Esophagus muscularis mucosa (tissue), 4 donors: ENCODE results near the gene ZNF577. TPM values are rescaled to one million over a fixed set of nuclear protein-coding genes. Genes with fewer than 3 reads are reported as not detected.
A peak's percentile ranks its signal among the peaks of the same experiment; 100 is the strongest.

Experiments used
- DNase-seq: peaks from one replicate; pipeline ENCODE4 v3.0.0-alpha.2; 2017; ENCODE audit errors: extremely low spot score
- H3K27ac ChIP-seq, 4 donors: fragments of 200-600 bp; sonication (generic); replicated peaks in 1 of 4; 1 replicate in 3 of 4; 2 replicates in 1 of 4; pipeline ENCODE4 v1.5.1; 2016 to 2019; ENCODE audit warnings: mild to moderate bottlenecking in 1 of 4
- H3K27me3 ChIP-seq, 4 donors: fragments of 200-600 bp; sonication (generic); one replicate each; pipeline versions ENCODE4 v1.5.1 to v1.6.0; 2016 to 2019
- H3K36me3 ChIP-seq, 4 donors: fragments of 200-600 bp; sonication (generic); one replicate each; pipeline ENCODE4 v1.5.1; 2016 to 2019
- H3K4me1 ChIP-seq, 4 donors: fragments of 200-600 bp; sonication (generic); one replicate each; pipeline ENCODE4 v1.5.1; 2016 to 2019
- H3K4me3 ChIP-seq, 4 donors: fragments of 200-600 bp; sonication (generic); 1 replicate in 2 of 4; 2 replicates in 2 of 4; pipeline ENCODE4 v1.5.1; 2016 to 2019; ENCODE audit warnings: mild to moderate bottlenecking in 4 of 4, moderate library complexity in 1 of 4
- H3K9me3 ChIP-seq, 4 donors: fragments of 200-600 bp; sonication (generic); 1 replicate in 3 of 4; 2 replicates in 1 of 4; pipeline ENCODE4 v1.5.1; 2016 to 2019
- EP300 ChIP-seq: sonication (generic); formaldehyde crosslinking; IDR thresholded peaks from one replicate; pipeline ENCODE4 v1.6.1; 2017; ENCODE audit warnings: antibody characterized with exemption
- POLR2A ChIP-seq: fragments of 450-650 bp; IDR thresholded peaks from one replicate; pipeline ENCODE4 v1.6.1; 2017; ENCODE audit warnings: antibody characterized with exemption, moderate library complexity, mild to moderate bottlenecking, low read depth
- POLR2AphosphoS5 ChIP-seq, 2 donors: sonication (generic); formaldehyde crosslinking; IDR thresholded peaks; one replicate each; pipeline ENCODE4 v1.6.1; 2017; ENCODE audit warnings: antibody characterized with exemption in 2 of 2
- WGBS: methylation state at CpG from one replicate; pipeline ENCODE4 v1.1.5; 2018; 5-methylcytosine and 5-hydroxymethylcytosine counted together
- intact Hi-C: fragments of 100-400 bp; cut with DNase I; formaldehyde crosslinking; loops from one replicate; pipeline ENCODE4 v1.15.1; 2023
- total RNA-seq, 4 donors: library from RNA; depleted of rRNA; stranded (reverse); fragments of >200 nt; gene quantifications; one replicate each; pipeline versions ENCODE4 v1.1.0 to v1.2.1, GENCODE V29; 2016
- TF ChIP-seq, protein P1 (sequence below), 3 experiments: fragments of 200-600 bp in 2 of 3; fragments of 450-650 bp in 1 of 3; sonication (generic) in 2 of 3; IDR thresholded peaks; one replicate each; pipeline ENCODE4 v1.5.1; 2017 to 2019; ENCODE audit warnings: antibody characterized with exemption in 3 of 3, mild to moderate bottlenecking in 2 of 3, moderate library complexity in 1 of 3

ZNF577 gene
- total RNA-seq, result 10 to 100 TPM in 3 of 4 donors, 1 to 10 TPM in 1; 8.4 to 29.1 (median 11.5) TPM

DNA sequence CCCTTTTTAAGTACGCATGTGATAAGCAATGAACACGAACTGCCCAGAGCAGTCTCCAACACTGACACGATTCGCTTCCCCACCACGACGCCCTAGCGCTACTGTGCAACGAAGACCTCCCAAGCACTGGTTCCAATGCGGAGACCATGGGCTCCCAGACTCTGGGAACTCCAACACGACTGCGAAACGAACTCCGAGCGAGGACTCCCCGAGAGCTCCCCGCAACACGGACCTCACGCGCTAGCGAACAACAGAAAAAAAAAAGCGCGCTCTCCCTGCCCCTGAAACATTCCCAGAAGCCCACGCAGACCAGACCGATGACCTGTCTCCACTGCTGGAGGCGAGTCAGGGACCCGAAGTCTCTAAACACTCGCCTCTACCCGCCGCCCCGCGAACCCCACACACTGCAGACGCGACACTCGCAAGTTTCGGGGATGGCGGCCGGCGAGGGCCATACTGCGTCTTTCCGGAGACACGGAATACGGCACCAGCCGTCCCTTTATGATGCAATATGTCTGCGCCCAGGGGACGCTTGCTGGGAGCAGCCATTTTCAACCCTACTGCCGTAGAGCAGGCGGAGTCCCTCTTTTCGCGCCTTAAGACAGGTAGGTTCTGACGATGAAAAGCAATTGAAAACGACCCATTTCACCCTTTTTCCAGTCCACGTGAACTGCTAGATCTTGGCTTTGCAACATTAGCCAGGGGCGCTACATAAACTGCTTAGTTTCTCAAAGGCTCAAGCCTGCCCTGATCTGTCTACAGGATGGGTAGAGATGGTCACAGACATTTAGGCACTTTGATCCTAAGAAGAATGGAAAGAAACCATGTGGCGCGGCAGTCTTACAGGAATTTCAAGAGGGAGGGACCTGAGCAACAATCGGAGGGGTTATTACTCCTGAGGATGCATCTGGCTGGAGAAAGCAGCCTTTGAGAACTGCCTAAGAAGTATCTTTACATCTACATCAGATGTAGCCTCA, at the start of gene ZNF577:
ZNF577 (minus strand) TSS at position 430 of the 977 bp plus-strand sequence. CDS start 7,569 bp downstream, outside the sequence.
- H3K36me3 ChIP-seq, result peaks cover 27 to 47% (median 35%) of the 10 kb centered on the region in 4 donors
- intact Hi-C loops, result loop anchor here (5.0 kb wide), 1 partner anchor 39 kb away; the partner anchor contains the start of gene ZNF613
- peaks cover 0 to 45% (median 33%) of the 10 kb centered on the region in 4 donors for H3K9me3 ChIP-seq

DNA sequence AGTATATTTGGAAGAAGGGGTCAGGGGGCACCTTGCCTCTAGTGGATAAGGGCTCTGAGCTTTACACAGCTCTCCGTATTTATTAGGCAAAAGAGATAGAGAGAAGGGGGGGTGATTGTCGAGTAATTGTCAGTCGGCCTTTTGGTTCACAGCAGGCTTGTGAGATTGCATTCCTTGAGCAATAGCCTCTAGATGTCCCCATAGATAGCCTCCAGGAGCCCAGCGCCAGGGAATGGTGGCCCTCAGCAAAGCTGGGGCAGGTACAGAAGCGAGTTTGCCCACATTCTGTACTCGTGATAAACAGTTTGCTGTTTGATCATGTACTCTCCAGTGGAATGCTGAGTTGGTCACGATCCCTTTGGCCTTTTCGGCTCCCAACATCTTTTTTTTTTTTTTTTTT, 44.2 kb upstream of the ZNF577 start:
- TF ChIP-seq EP300, result no peak
- WGBS, result 82% methylated on average over 8 of the region's 8 CpGs
- intact Hi-C loops, result no loop called here

More for the DNA sequence above, at the start of gene ZNF577:
- Histone ChIP-seq H3K27me3 (no peaks in the 10 kb centered on the region), H3K27ac (peak within 1 kb of the TSS; percentile 80 to 85 (median 82)), H3K4me1 (peaks cover 0 to 15% (median 14%) of the 10 kb centered on the region in 4 donors), H3K4me3 (peak within 1 kb of the TSS; percentile 66 to 77 (median 70))
- TF ChIP-seq POLR2AphosphoS5 (IDR thresholded peaks at IDR 0.05), result peak; percentile 85 to 95
- TF ChIP-seq, protein P1, sequence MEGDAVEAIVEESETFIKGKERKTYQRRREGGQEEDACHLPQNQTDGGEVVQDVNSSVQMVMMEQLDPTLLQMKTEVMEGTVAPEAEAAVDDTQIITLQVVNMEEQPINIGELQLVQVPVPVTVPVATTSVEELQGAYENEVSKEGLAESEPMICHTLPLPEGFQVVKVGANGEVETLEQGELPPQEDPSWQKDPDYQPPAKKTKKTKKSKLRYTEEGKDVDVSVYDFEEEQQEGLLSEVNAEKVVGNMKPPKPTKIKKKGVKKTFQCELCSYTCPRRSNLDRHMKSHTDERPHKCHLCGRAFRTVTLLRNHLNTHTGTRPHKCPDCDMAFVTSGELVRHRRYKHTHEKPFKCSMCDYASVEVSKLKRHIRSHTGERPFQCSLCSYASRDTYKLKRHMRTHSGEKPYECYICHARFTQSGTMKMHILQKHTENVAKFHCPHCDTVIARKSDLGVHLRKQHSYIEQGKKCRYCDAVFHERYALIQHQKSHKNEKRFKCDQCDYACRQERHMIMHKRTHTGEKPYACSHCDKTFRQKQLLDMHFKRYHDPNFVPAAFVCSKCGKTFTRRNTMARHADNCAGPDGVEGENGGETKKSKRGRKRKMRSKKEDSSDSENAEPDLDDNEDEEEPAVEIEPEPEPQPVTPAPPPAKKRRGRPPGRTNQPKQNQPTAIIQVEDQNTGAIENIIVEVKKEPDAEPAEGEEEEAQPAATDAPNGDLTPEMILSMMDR (IDR thresholded peaks at IDR 0.05), result peak in 1 of 3 experiments; percentile 24
- no peak for TF ChIP-seq EP300
- DNase-seq, result peak; percentile 93
- 10% methylated on average over 52 of the region's 56 CpGs for WGBS

DNA sequence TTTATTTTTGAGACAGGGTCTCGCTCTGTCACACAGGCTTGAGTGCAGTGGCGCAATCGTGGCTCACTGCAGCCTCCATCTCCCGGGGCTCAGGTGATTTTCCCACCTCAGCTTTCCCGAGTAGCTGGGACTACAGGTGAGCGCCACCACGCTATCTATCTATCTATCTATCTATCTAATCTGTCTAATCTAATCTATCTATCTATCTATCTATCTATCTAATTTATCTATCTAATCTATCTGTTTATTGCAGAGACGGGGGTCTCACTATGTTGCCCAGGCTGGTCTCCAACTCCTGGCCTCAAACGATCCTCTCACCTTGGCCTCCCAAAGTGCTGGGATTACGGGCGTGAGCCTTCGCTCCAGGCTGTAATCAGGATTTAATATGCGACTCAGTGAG, 40.1 kb upstream of the ZNF577 start:
- H3K9me3 ChIP-seq, result peaks cover 0 to 20% (median 10%) of the 10 kb centered on the region in 4 donors
- H3K27ac ChIP-seq, result peak overlapping the region; percentile 82 to 90 (median 86)
- peaks cover 20 to 33% (median 28%) of the 10 kb centered on the region in 4 donors for H3K36me3 ChIP-seq
- intact Hi-C loops, result loop anchor here (2.0 to 5.0 kb wide), 3 partner anchors 23 to 59 kb away; partner anchors contain the start of genes ZNF350, ZNF577 and ZNF649
- H3K4me3 ChIP-seq, result peak overlapping the region; percentile 66 to 89 (median 85)
- WGBS, result 36% methylated on average over 13 of the region's 13 CpGs
- H3K4me1 ChIP-seq, result peaks cover 10 to 17% (median 15%) of the 10 kb centered on the region in 4 donors
- H3K27me3 ChIP-seq, result no peaks in the 10 kb centered on the region
- TF ChIP-seq EP300, result no peak
- TF ChIP-seq, protein P1 (IDR thresholded peaks at IDR 0.05), result no peak
- TF ChIP-seq POLR2AphosphoS5 (IDR thresholded peaks at IDR 0.05), result no peak
- no peak for TF ChIP-seq POLR2A
- no peak for DNase-seq

More for the DNA sequence above, 44.2 kb upstream of the ZNF577 start:
- Histone ChIP-seq H3K36me3 (peaks cover 57 to 74% (median 66%) of the 10 kb centered on the region in 4 donors), H3K4me3 (no peak overlapping the region), H3K4me1 (peaks cover 10 to 12% (median 11%) of the 10 kb centered on the region in 4 donors), H3K27ac (no peak overlapping the region), H3K9me3 (peaks cover 0 to 32% (median 23%) of the 10 kb centered on the region in 4 donors), H3K27me3 (no peaks in the 10 kb centered on the region)
- no peak for DNase-seq

GRCh38 chr19:51926784-51927741, 39.3 kb upstream of the ZNF577 start, which contains the start of gene ZNF613:
TSS of gene ZNF613 (plus strand) at chr19:51927472. CDS start at chr19:51936221, 8,749 bp downstream.
- peaks cover 10 to 17% (median 15%) of the 10 kb centered on the region in 4 donors for H3K4me1 ChIP-seq
- TF ChIP-seq POLR2A, result no peak
- TF ChIP-seq EP300, result no peak
- TF ChIP-seq POLR2AphosphoS5 (IDR thresholded peaks at IDR 0.05), result peak; percentile 64 to 85
- TF ChIP-seq, protein P1 (IDR thresholded peaks at IDR 0.05), result peak in 2 of 3 experiments; percentile 4 to 15
- WGBS, result under 1% methylated on average over 52 of the region's 52 CpGs
- peak within 1 kb of the TSS; percentile 82 to 90 (median 86) for H3K27ac ChIP-seq
- peaks cover 15 to 25% (median 21%) of the 10 kb centered on the region in 4 donors for H3K36me3 ChIP-seq
- peak; percentile 96 for DNase-seq
- peak within 1 kb of the TSS; percentile 66 to 89 (median 85) for H3K4me3 ChIP-seq
- H3K27me3 ChIP-seq, result no peaks in the 10 kb centered on the region
- intact Hi-C loops, result loop anchor here (2.0 to 5.0 kb wide), 3 partner anchors 22 to 60 kb away; partner anchors contain the start of genes ZNF350, ZNF577 and ZNF649
- H3K9me3 ChIP-seq, result peaks cover 0 to 26% (median 17%) of the 10 kb centered on the region in 4 donors
